ENCODE data around the gene TMEM98. TPM values are rescaled to one million over a fixed set of nuclear protein-coding genes. Genes with fewer than 3 reads are reported as not detected.
"Not testable (repeated sequence)": the region's sequence is repeated elsewhere in the genome, so short reads cannot be mapped to it uniquely, and the experiment has no call there.

The TMEM98 gene
- polyA plus RNA-seq, 2 of the 4 experiments (the other 2 are of a cell fraction), result 46.6 to 61.0 TPM

GRCh38 chr17:32917081-32917480, 10.9 kb upstream of the TMEM98 start:
- DNase-seq (ENCODE audit: low read depth in 1 of 2, low spot score in 1 of 2) (no peak), ATAC-seq (no peak), FAIRE-seq (no peak)
- POLR2A ChIA-PET, result no interaction called here
- CTCF ChIA-PET, result no interaction called here
- Histone ChIP-seq H3K4me1 (peaks cover 4% of the 10 kb centered on the region), H3K4me3 (no peak overlapping the region), H3K9me3 (no peaks in the 10 kb centered on the region), H3K27ac (no peak overlapping the region), H3K4me2 (no peak overlapping the region)
- TF ChIP-seq ZFP36 (IDR thresholded peaks at IDR 0.05; ENCODE audit: borderline replicate concordance, partially characterized antibody) (no peak), PHF8 (IDR thresholded peaks at IDR 0.05; ENCODE audit: borderline replicate concordance, low read depth) (no peak), RFX5 (IDR thresholded peaks at IDR 0.05) (no peak), ELK1 (IDR thresholded peaks at IDR 0.05; ENCODE audit: low read depth, low read length) (no peak), BCL3 (IDR thresholded peaks at IDR 0.05) (no peak), MAFK (IDR thresholded peaks at IDR 0.05; ENCODE audit: partially characterized antibody) (no peak), FOXS1 (CRISPR knock-in tag; IDR thresholded peaks at IDR 0.05) (no peak), RAD21 (conservative IDR thresholded peaks at IDR 0.05 in 1 of 2, IDR thresholded peaks at IDR 0.05 in 1 of 2) (no peak), SMC3 (IDR thresholded peaks at IDR 0.05) (no peak), HDAC2 (IDR thresholded peaks at IDR 0.05) (no peak)

GRCh38 chr17:32917842-32918241, 10.1 kb upstream of the TMEM98 start:
- ATAC-seq (no peak), FAIRE-seq (no peak), DNase-seq (ENCODE audit: low read depth in 1 of 2, low spot score in 1 of 2) (no peak)
- 73% methylated on average over 5 of the region's 5 CpGs for WGBS (ENCODE audit: missing lambda C conversion rate)
- Histone ChIP-seq H3K27ac (no peak overlapping the region), H3K9me3 (no peaks in the 10 kb centered on the region), H3K4me3 (no peak overlapping the region), H3K4me2 (no peak overlapping the region), H3K4me1 (no peaks in the 10 kb centered on the region)
- no peak for TF ChIP-seq POLR2A (IDR thresholded peaks at IDR 0.05; ENCODE audit: low read length)
- TF ChIP-seq ZNF302 (CRISPR knock-in tag; IDR thresholded peaks at IDR 0.05), result no peak
- no peak for TF ChIP-seq USF2 (IDR thresholded peaks at IDR 0.05)
- no peak for TF ChIP-seq RFX5 (IDR thresholded peaks at IDR 0.05)
- no peak for TF ChIP-seq MAZ (IDR thresholded peaks at IDR 0.05; ENCODE audit: borderline replicate concordance, low read depth, low read length)
- no peak for TF ChIP-seq CTCF (IDR thresholded peaks at IDR 0.05)
- no peak for TF ChIP-seq NFE2L2 (conservative IDR thresholded peaks at IDR 0.05; ENCODE audit: low read length)
- no peak for TF ChIP-seq HMGXB4 (CRISPR knock-in tag; IDR thresholded peaks at IDR 0.05; ENCODE audit: borderline replicate concordance)
- TF ChIP-seq RARB (CRISPR knock-in tag; IDR thresholded peaks at IDR 0.05), result no peak
- no peak for TF ChIP-seq ESRRA (IDR thresholded peaks at IDR 0.05; ENCODE audit: borderline replicate concordance, low read length)
- no peak for TF ChIP-seq EHF (CRISPR knock-in tag; IDR thresholded peaks at IDR 0.05)
- TF ChIP-seq MYC (IDR thresholded peaks at IDR 0.05; ENCODE audit: borderline replicate concordance, low read length), result no peak
- no peak for TF ChIP-seq HOXB5 (CRISPR knock-in tag; IDR thresholded peaks at IDR 0.05)
- TF ChIP-seq CHD2 (IDR thresholded peaks at IDR 0.05; ENCODE audit: low read length, partially characterized antibody), result no peak
- ChIA-PET CTCF (interaction anchor here (1.4 to 3.4 kb wide), 2 partner anchors 19 to 41 kb away, joined by 4 to 20 read pairs; partner anchors contain the start of gene MYO1D), POLR2A (no interaction called here)

- POLR2A ChIA-PET; H3K27ac ChIP-seq; ATAC-seq; DNase-seq (ENCODE audit: low read depth in 1 of 2, low spot score in 1 of 2); FAIRE-seq; H3K4me1 ChIP-seq; H3K4me2 ChIP-seq; H3K9me3 ChIP-seq; H3K4me3 ChIP-seq: not testable (repeated sequence)
- 91% methylated on average over 4 of the region's 4 CpGs for WGBS (ENCODE audit: missing lambda C conversion rate)
- CTCF ChIA-PET, result interaction anchor here (0.9 to 3.4 kb wide), 3 partner anchors 10 to 78 kb away, joined by 3 to 20 read pairs (median 3); partner anchors contain the start of gene MYO1D
These were observed 8.1 kb upstream of the TMEM98 start for GRCh38 chr17:32919876-32920275.

Measured in A549 (cell line).